SU-DHL-6 (cell line): ENCODE measurements around the gene RAD51B.

Experiments used
- H2AFZ ChIP-seq: fragments of 200-600 bp; sonication (generic); 2 replicates; pipeline ENCODE4 v1.6.1; 2014; ENCODE audit warnings: low read depth, mild to moderate bottlenecking, moderate library complexity, mixed read lengths, antibody characterized with exemption, low read length; ENCODE audit not compliant: severe bottlenecking
- H3F3A ChIP-seq: fragments of 200-600 bp; shearing (Covaris generic); 2 replicates; pipeline ENCODE4 v1.6.0; 2016; ENCODE audit warnings: antibody characterized with exemption, mild to moderate bottlenecking; ENCODE audit not compliant: insufficient read depth
- H3K27ac ChIP-seq: fragments of 200-600 bp; sonication (generic); 2 replicates; pipeline ENCODE4 v1.5.1; 2016; ENCODE audit warnings: low read depth, mild to moderate bottlenecking, low read length, moderate library complexity, mixed read lengths
- H3K27me3 ChIP-seq: fragments of 200-600 bp; sonication (generic), shearing (Covaris generic); 2 replicates; pipeline ENCODE4 v1.6.0; 2014; ENCODE audit warnings: mild to moderate bottlenecking, low read length
- H3K36me3 ChIP-seq: fragments of 200-600 bp; sonication (generic); 2 replicates; pipeline ENCODE4 v1.6.1; 2014; ENCODE audit warnings: mild to moderate bottlenecking, low read length, mixed read lengths
- H3K4me2 ChIP-seq: fragments of 300-600, 200-600 bp; shearing (Covaris generic), sonication (generic); 2 replicates; pipeline ENCODE4 v1.6.0; 2014; ENCODE audit warnings: low read length, low read depth, mild to moderate bottlenecking; ENCODE audit not compliant: poor library complexity, severe bottlenecking
- H3K4me3 ChIP-seq: fragments of 200-600 bp; sonication (generic); 2 replicates; pipeline ENCODE4 v1.5.1; 2014; ENCODE audit warnings: antibody characterized with exemption, low read length, mild to moderate bottlenecking, mixed read lengths; ENCODE audit not compliant: insufficient read depth, poor library complexity, severe bottlenecking
- H3K79me2 ChIP-seq: fragments of 200-600 bp; sonication (generic); 2 replicates; pipeline ENCODE4 v1.6.1; 2014; ENCODE audit warnings: mild to moderate bottlenecking, low read length, moderate library complexity; ENCODE audit not compliant: insufficient read depth
- H3K9ac ChIP-seq: fragments of 200-600 bp; sonication (generic); 2 replicates; pipeline ENCODE4 v1.7.0; 2014; ENCODE audit warnings: mild to moderate bottlenecking, low read length
- H3K9me2 ChIP-seq: fragments of 200-600 bp; sonication (generic); replicated peaks from 2 replicates; pipeline ENCODE4 v1.6.1; 2014; ENCODE audit warnings: low read length; ENCODE audit not compliant: insufficient read depth
- H3K9me3 ChIP-seq: fragments of 200-600 bp; sonication (generic); 2 replicates; pipeline ENCODE4 v1.6.1; 2014; ENCODE audit warnings: low read length, mixed read lengths; ENCODE audit not compliant: insufficient read depth
- H4K20me1 ChIP-seq: fragments of 200-600 bp; sonication (generic); 2 replicates; pipeline ENCODE4 v1.6.1; 2014; ENCODE audit warnings: low read depth, mild to moderate bottlenecking, antibody characterized with exemption, low read length, moderate library complexity, mixed read lengths
- CTCF ChIP-seq: fragments of 200-600 bp; sonication (generic); IDR thresholded peaks from one replicate; pipeline ENCODE4 v1.5.1; 2017; ENCODE audit warnings: antibody characterized with exemption, mild to moderate bottlenecking, low read length, moderate library complexity; ENCODE audit not compliant: insufficient read depth, poor library complexity, severe bottlenecking
- EZH2phosphoT487 ChIP-seq: fragments of 200-600 bp; sonication (generic), shearing (Covaris generic); conservative IDR thresholded peaks from 2 replicates; pipeline ENCODE4 v1.6.1; 2018; ENCODE audit warnings: mild to moderate bottlenecking, antibody characterized with exemption, low read length, moderate library complexity, mixed read lengths

RAD51B gene

GRCh38 chr14:68340262-68340661 lies 520.7 kb downstream of the RAD51B start:
- Histone ChIP-seq H3K36me3 (no peaks in the 10 kb centered on the region), H2AFZ (no peak overlapping the region), H3K9ac (no peak overlapping the region), H3F3A (no peaks in the 10 kb centered on the region), H3K27me3 (no peaks in the 10 kb centered on the region), H3K4me3 (no peak overlapping the region), H4K20me1 (no peaks in the 10 kb centered on the region), H3K9me3 (no peaks in the 10 kb centered on the region), H3K27ac (no peak overlapping the region), H3K9me2 (no peaks in the 10 kb centered on the region), H3K4me2 (no peak overlapping the region), H3K79me2 (no peaks in the 10 kb centered on the region)
- TF ChIP-seq CTCF, result no peak
- no peak for TF ChIP-seq EZH2phosphoT487

- Histone ChIP-seq H3K27ac (no peak overlapping the region), H3K9me2 (no peaks in the 10 kb centered on the region), H3F3A (no peaks in the 10 kb centered on the region), H3K4me3 (no peak overlapping the region), H3K36me3 (no peaks in the 10 kb centered on the region), H3K9me3 (no peaks in the 10 kb centered on the region), H2AFZ (no peak overlapping the region), H3K4me2 (no peak overlapping the region), H4K20me1 (no peaks in the 10 kb centered on the region), H3K9ac (no peak overlapping the region), H3K27me3 (no peaks in the 10 kb centered on the region), H3K79me2 (no peaks in the 10 kb centered on the region)
- no peak for TF ChIP-seq CTCF
Observed at GRCh38 chr14:68341411-68342212, 522.0 kb downstream of the RAD51B start.

GRCh38 chr14:68342216-68342763 lies 522.7 kb downstream of the RAD51B start:
- no peaks in the 10 kb centered on the region for H4K20me1 ChIP-seq
- H3K4me2 ChIP-seq, result no peak overlapping the region
- H3K27ac ChIP-seq, result no peak overlapping the region
- TF ChIP-seq EZH2phosphoT487 (no peak), CTCF (no peak)
- H3K9ac ChIP-seq, result no peak overlapping the region
- H3K79me2 ChIP-seq, result no peaks in the 10 kb centered on the region
- no peaks in the 10 kb centered on the region for H3K9me2 ChIP-seq
- no peaks in the 10 kb centered on the region for H3K36me3 ChIP-seq
- no peaks in the 10 kb centered on the region for H3K9me3 ChIP-seq
- H3F3A ChIP-seq, result no peaks in the 10 kb centered on the region
- H3K4me3 ChIP-seq, result no peak overlapping the region
- no peaks in the 10 kb centered on the region for H3K27me3 ChIP-seq
- no peak overlapping the region for H2AFZ ChIP-seq
